Cardiac fibroblast (primary cell): ENCODE measurements around the gene PRMT3.

Experiments used
- DNase-seq, 2 donors: peaks; one replicate each; pipeline versions ENCODE4 v3.0.0 to v3.0.0-alpha.2; 2010; ENCODE audit warnings: low read depth in 2 of 2
- H3K4me3 ChIP-seq, 2 donors: replicated peaks in 1 of 2; 1 replicate in 1 of 2; 2 replicates in 1 of 2; pipeline ENCODE4 v1.5.1; 2011; ENCODE audit warnings: low read depth in 2 of 2, low read length in 2 of 2, mild to moderate bottlenecking in 2 of 2, moderate library complexity in 1 of 2
- TF ChIP-seq, protein P1 (sequence below): IDR thresholded peaks from one replicate; pipeline ENCODE4 v1.5.1; 2011; ENCODE audit warnings: low read depth, mild to moderate bottlenecking, low read length, inconsistent platforms

The PRMT3 gene

DNA sequence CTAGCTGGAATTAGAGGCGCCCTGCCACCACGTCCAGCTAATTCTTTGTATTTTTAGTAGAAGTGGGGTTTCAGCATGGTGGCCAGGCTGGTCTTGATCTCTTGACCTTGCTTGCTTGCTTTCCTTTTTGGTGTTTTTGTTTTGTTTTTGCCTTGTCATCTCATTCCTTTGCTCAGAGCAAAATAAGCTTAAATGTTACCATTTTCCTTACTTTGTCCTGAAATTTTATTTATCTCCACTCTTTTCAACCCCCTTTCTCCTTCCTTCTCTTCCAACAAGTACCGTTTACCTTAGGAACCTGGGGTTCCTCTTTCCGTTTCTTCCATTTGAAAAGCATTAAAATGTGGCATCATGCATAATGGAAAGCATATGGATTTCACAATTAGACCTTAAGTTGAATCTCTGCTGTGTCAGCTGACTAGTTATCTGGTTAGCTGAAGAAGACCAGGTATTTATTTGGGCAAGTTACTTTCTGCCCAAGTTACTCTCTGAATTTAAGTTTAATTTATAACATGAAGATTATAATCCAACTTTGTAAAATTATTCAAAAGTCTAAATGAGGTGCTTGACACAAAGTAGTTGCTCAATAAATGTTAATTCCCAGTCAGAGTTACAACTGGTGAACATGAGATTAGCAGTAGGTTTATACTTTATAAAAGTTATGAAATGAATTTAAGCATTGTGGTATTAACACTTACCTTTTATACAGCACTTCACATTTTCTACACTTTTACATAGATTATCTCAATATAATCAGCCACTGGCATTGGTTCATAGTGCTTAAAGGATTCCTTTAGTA, 69.7 kb downstream of the PRMT3 start:
- DNase-seq: no peak
- TF ChIP-seq, protein P1, sequence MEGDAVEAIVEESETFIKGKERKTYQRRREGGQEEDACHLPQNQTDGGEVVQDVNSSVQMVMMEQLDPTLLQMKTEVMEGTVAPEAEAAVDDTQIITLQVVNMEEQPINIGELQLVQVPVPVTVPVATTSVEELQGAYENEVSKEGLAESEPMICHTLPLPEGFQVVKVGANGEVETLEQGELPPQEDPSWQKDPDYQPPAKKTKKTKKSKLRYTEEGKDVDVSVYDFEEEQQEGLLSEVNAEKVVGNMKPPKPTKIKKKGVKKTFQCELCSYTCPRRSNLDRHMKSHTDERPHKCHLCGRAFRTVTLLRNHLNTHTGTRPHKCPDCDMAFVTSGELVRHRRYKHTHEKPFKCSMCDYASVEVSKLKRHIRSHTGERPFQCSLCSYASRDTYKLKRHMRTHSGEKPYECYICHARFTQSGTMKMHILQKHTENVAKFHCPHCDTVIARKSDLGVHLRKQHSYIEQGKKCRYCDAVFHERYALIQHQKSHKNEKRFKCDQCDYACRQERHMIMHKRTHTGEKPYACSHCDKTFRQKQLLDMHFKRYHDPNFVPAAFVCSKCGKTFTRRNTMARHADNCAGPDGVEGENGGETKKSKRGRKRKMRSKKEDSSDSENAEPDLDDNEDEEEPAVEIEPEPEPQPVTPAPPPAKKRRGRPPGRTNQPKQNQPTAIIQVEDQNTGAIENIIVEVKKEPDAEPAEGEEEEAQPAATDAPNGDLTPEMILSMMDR: no peak
- no peak overlapping the region for H3K4me3 ChIP-seq

DNA sequence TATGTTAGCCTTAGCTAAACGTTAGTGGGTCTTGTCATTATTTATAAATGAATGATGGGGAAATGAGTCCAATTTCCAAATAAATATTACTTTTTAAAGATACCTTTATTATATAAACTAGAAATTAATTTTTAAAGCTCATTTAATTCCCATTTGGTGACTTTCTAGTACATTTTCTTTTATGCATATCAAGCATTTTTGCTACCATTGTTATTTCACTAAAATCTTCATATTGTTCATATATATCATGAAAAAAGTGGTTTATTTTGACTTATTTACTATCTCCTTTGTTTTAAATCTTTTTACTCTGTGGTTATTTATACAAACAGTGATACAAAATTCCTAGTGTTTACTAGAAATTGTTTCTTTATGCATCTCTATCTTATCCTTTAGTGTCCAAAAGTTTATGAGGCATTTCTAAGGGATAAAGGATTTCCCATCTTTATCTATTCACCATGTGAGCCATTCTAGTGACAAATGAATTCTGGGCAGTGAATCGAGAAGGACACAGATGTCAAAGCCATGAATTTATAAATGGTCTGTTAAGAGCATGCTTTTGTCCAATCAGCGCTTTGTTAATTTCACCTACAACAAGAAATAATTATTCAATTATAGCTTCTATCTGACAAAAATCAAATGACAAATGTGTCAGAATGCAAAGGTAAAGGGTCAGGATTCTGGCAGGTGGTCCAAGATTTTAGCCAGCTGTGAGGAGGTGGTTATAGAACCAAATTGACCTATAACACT, 70.6 kb downstream of the PRMT3 start:
- H3K4me3 ChIP-seq: no peak overlapping the region
- TF ChIP-seq, protein P1: no peak
- DNase-seq: no peak

DNA sequence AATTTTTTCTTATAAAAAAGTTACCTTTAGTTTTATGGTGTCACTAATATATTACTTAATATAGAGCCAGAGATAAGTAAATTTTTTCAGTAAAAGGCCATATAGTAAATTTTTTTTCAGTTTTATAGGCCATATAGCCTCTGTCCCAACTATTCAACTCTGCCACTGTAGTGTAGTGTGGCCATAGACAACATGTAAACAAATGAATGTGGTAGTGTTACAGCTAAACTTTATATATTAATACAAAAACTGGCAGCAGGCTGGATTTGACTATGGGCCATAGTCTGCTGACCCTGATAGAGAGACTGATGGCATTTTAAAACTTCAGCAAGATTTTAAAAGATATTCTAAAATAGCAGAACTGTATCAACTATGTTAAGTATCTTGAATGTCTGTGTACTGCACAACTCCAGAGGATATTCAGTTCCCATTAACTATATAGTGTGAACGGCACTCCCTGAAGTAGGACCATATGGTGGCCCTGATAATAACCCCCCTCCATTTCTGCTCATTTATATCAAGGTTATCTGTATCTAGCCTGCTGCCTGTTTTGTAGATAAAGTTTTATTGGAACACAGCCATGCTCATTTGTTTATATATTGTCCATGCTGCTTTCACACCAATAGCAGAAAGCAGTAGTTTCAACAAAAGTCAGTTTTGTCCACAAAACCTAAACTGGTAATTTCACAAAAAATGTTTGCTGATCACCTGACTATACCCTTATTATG, 71.6 kb downstream of the PRMT3 start:
- TF ChIP-seq, protein P1: no peak
- DNase-seq: no peak

DNA sequence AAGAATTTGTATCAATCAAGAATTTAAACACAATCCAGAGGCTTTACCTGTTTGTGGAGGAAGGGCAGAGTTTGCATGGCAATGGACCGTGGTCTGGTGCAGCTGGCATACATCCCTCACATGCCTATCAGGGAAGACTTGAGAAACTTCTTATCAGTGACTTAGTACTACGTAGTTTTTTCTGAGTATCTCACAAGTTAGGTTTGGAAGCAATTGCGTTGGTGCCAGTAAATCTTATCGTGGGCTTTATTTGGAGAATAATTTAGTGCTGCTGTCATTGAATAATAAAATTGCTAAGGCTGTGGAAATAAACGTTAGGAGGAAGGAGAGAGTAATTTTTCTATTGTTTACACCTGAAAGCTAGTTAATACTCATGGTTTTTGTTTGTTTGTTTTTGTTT, 72.3 kb downstream of the PRMT3 start:
- no peak overlapping the region for H3K4me3 ChIP-seq
- DNase-seq: peak in 1 of 2 donors; percentile 51
- TF ChIP-seq, protein P1: no peak

More for the DNA sequence above, 71.6 kb downstream of the PRMT3 start:
- H3K4me3 ChIP-seq: no peak overlapping the region

DNA sequence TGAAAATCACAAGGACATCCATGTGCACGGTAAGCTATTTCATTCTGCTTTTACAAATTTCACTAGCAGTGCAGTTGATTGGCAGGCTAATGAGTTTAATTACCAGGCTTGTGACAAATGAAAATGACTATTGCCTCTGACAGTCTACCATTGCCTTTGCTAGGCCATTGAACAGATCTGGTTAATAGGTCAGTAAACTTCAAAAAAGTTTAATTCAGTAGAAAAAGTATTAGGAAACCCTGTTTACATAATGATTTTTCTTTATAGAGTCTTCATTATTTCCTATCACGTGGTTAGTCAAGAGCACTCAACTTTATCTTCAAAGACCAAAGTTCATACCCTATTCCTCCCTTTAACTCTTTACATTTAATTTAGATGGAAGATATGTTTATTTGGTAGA, 77.0 kb downstream of the PRMT3 start:
- H3K4me3 ChIP-seq: no peak overlapping the region
- DNase-seq: no peak
- TF ChIP-seq, protein P1: no peak

DNA sequence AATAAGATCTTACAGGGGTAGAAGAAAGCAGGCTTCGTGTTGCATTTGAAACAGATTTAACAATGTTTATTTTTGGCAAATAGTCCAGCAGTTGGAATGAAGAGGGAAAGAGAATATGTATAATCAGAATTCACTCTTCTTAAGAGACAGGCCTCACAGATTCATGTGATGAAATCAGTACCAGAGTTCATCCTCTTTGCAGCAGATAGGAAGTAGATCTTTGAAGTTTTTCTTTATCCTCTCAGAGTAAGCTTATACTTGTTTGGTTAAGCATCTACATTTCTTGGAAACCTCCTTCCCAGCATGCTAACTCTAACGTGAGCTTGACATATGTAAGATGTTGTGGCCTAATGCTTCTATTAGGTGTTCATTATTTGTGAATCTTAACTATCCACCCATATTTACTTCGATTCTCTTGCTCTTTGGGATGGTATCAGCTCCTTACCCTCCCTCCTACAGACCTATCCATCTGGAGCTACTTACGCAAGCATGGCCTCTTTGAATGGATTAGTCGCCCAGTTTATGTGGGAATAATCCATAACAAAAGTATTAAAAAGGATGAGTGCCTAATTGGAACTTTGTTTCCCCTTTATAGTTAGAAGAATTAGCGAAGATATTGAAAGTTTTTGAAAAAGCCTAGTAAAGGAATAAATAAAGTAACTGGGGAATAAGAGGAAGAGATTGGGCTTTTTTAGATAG, 80.1 kb downstream of the PRMT3 start:
- TF ChIP-seq, protein P1: no peak
- H3K4me3 ChIP-seq: no peak overlapping the region
- DNase-seq: no peak
